ENCODE data around the gene LAMC2.
"Not testable (repeated sequence)": the region's sequence is repeated elsewhere in the genome, so short reads cannot be mapped to it uniquely, and the experiment has no call there.

LAMC2 gene

DNA sequence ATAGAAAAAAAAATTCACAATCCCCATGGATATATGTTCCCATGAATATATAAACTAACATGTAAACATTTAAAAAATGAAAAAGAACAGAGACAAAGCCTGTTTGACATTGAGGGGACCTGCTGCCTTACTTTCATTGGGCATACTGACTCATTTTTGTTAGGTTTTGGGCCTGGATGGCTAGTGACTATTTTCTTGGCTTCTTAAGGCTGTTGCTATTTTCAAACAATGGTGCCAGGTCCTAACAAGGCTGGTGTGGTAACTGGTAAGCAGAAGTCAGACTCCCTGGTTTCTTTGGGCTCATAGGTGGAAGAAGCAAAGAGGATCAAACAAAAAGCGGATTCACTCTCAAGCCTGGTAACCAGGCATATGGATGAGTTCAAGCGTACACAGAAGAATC, 51.0 kb downstream of the LAMC2 start:
- in situ Hi-C loops (cut with MboI; ENCODE audit: low pct_unique_long_range_greater_than_20kb, low sequenced_read_pairs, unreplicated experiment): no loop called here
- no peak for DNase-seq (ENCODE audit: low spot score)
- TF ChIP-seq CTCF (IDR thresholded peaks at IDR 0.05; ENCODE audit: extremely low read depth, insufficient read depth, missing control alignments): no peak

DNA sequence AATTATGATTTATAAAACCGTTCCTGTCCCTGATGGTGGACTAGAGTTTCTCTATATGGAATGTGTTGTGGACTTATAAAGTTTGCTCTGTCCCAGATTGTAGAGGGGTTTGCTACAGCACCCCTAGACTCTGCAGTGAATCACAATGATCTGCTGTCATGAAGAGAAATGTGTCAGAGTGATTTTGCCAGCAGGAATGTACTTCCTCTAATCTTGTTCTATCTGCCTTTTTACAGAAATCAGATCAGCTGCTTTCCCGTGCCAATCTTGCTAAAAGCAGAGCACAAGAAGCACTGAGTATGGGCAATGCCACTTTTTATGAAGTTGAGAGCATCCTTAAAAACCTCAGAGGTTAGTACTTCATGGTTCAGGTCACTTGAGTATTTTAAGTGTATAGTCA, 52.0 kb downstream of the LAMC2 start:
- TF ChIP-seq CTCF (IDR thresholded peaks at IDR 0.05; ENCODE audit: extremely low read depth, insufficient read depth, missing control alignments): no peak
- DNase-seq (ENCODE audit: low spot score): no peak
- in situ Hi-C loops (cut with MboI; ENCODE audit: low pct_unique_long_range_greater_than_20kb, low sequenced_read_pairs, unreplicated experiment): no loop called here

DNA sequence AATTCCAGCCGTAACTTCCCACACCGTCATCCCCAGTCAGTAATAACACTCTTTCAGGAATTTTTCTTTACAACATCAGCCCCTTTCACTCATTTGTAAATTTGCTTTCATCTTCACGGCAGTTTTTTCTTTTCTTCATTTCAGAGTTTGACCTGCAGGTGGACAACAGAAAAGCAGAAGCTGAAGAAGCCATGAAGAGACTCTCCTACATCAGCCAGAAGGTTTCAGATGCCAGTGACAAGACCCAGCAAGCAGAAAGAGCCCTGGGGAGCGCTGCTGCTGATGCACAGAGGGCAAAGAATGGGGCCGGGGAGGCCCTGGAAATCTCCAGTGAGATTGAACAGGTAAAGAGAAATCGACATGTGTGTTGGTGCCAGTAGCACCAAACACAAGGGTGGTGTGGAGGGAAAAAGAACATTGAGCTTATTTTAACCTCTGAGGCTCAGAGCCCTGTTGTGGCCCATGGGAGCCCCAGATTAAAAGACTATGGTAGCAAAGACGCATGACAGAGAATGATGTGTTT, 53.2 kb downstream of the LAMC2 start:
- TF ChIP-seq CTCF (IDR thresholded peaks at IDR 0.05; ENCODE audit: extremely low read depth, insufficient read depth, missing control alignments): no peak
- in situ Hi-C loops (cut with MboI; ENCODE audit: low pct_unique_long_range_greater_than_20kb, low sequenced_read_pairs, unreplicated experiment): no loop called here
- no peak for DNase-seq (ENCODE audit: low spot score)

DNA sequence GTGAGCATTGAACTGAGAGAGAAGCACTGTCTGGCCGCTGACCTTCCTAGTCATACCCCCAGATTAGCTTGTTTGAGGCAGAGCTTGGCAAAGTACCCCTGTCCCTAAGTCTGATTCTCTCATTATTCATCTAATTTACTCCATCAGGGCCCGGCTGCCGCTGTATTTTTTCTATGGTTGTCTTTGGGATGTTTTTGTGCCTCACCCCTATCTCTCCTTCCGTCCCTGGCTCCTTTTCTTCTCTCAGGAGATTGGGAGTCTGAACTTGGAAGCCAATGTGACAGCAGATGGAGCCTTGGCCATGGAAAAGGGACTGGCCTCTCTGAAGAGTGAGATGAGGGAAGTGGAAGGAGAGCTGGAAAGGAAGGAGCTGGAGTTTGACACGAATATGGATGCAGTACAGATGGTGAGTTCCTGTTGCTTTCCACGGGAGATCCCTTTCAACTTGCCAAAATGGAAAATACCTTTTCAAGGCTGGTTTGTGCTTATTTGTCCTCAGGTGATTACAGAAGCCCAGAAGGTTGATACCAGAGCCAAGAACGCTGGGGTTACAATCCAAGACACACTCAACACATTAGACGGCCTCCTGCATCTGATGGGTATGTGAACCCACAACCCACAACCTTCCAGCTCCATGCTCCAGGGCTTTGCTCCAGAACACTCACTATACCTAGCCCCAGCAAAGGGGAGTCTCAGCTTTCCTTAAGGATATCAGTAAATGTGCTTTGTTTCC, 53.9 kb downstream of the LAMC2 start:
- in situ Hi-C loops (cut with MboI; ENCODE audit: low pct_unique_long_range_greater_than_20kb, low sequenced_read_pairs, unreplicated experiment): no loop called here
- TF ChIP-seq CTCF (IDR thresholded peaks at IDR 0.05; ENCODE audit: extremely low read depth, insufficient read depth, missing control alignments): no peak
- DNase-seq (ENCODE audit: low spot score): no peak

- TF ChIP-seq CTCF (IDR thresholded peaks at IDR 0.05; ENCODE audit: extremely low read depth, insufficient read depth, missing control alignments): no peak
Measured at GRCh38 chr1:183240526-183240825, 54.4 kb downstream of the LAMC2 start.

GRCh38 chr1:183240853-183241252, 54.8 kb downstream of the LAMC2 start:
- in situ Hi-C loops (cut with MboI; ENCODE audit: low pct_unique_long_range_greater_than_20kb, low sequenced_read_pairs, unreplicated experiment); DNase-seq (ENCODE audit: low spot score): not testable (repeated sequence)

More at GRCh38 chr1:183240526-183240825, 54.4 kb downstream of the LAMC2 start:
- in situ Hi-C loops (cut with MboI; ENCODE audit: low pct_unique_long_range_greater_than_20kb, low sequenced_read_pairs, unreplicated experiment): no loop called here
- no peak for DNase-seq (ENCODE audit: low spot score)

DNA sequence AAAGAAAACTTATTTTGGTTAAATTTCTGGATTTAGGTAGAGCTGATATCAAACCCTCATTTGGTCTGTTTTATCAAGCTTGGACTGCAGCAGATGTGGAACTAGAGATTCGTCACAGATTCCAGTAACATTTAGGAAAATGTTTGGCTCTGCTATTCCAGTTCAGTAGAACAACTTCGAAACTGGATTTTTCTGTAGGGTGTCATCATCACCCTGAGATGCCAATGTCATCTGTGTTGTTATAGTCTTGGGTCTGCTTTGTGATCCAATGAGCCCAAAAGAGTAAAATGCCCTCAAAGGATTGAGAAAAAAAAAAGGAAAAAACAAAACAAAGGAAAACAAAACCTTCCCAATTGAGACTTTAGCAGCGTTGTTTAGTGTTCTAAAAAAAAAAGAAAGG, 55.4 kb downstream of the LAMC2 start:
- in situ Hi-C loops (cut with MboI; ENCODE audit: low pct_unique_long_range_greater_than_20kb, low sequenced_read_pairs, unreplicated experiment): no loop called here
- DNase-seq (ENCODE audit: low spot score): no peak
- TF ChIP-seq CTCF (IDR thresholded peaks at IDR 0.05; ENCODE audit: extremely low read depth, insufficient read depth, missing control alignments): no peak
